ENCODE results near the gene CNN2.

DNA sequence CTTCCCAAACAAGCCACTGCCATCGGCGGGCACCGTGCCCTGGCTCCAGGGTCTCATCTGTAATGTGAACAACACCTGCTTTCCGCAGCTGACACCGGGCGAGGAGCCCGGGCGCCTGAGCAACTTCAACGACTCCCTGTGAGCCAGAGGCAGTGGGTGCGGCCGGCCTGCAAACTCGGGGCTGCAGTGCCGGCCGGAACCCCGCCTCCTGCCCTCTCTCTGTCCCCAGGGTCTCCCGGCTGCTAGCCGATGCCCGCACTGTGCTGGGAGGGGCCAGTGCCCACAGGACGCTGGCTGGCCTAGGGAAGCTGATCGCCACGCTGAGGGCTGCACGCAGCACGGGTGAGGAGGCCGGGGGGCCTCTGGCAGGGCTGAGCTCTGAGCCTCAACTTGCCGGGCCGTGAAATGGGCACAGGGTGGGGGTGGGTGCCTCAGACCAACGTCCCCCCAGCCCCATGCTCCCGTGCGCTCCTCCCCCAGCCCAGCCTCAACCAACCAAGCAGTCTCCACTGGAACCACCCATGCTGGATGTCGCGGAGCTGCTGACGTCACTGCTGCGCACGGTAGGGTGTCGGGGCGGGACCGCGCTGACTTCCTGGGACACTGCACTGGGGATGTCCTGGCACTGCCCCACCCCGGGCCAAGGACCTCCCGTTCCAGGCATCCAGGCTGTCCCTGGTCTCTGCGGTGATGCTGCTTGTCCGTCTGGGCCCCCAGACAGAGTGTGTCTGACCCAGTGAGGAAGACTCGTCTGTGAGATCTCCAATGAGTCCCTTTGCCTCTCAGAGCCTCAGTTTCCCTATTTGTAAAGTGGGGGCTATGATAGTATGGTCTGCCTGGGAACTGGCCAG is 15.7 kb downstream of the CNN2 start:
- TF ChIP-seq, protein P1, sequence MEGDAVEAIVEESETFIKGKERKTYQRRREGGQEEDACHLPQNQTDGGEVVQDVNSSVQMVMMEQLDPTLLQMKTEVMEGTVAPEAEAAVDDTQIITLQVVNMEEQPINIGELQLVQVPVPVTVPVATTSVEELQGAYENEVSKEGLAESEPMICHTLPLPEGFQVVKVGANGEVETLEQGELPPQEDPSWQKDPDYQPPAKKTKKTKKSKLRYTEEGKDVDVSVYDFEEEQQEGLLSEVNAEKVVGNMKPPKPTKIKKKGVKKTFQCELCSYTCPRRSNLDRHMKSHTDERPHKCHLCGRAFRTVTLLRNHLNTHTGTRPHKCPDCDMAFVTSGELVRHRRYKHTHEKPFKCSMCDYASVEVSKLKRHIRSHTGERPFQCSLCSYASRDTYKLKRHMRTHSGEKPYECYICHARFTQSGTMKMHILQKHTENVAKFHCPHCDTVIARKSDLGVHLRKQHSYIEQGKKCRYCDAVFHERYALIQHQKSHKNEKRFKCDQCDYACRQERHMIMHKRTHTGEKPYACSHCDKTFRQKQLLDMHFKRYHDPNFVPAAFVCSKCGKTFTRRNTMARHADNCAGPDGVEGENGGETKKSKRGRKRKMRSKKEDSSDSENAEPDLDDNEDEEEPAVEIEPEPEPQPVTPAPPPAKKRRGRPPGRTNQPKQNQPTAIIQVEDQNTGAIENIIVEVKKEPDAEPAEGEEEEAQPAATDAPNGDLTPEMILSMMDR (IDR thresholded peaks at IDR 0.05; ENCODE audit: poor library complexity), result no peak
- TF ChIP-seq EZH2 (IDR thresholded peaks at IDR 0.05; ENCODE audit: borderline replicate concordance) (no peak), EZH2phosphoT487 (IDR thresholded peaks at IDR 0.05; ENCODE audit: low read depth, severe bottlenecking, unreplicated experiment) (no peak)
